ENCODE results near the gene RAI14.

RAI14 gene

DNA sequence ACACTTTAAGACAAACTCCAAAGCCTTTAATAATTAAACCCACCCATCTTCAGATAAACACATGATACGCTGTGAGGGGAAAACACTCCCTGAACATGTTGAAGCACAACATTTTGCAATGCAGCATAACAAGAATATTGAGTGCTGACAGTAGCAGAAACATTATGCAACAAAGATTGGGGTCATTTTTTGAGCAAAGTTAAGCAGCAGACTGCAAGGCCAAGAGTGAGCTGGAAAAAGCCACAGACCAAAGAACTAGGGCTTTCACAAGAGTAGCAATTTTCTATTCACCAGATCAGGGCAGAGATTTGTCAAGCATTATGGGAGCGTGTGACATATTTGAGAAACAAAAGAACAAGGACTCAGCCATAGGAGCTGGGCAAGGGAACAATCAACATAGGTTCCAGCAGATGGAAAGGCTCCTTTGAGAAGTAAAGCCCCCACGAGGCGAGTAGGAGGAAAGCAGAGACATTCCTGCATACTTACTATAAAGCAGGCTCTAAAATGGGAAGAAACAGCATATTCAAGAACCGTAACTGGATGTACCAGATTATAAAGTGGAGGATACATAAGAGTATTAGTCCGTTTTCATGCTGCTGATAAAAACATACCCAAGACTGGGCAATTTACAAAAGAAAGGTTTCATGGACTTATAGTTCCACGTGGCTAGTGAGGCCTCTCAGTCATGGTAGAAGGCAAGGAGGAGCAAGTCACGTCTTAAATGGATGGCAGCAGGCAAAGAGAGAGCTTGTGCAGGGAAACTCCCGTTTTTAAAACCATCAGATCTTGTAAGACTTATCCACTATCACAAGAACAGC lies 178.1 kb downstream of the RAI14 start:
- peaks cover 11% of the 10 kb centered on the region for H3K4me1 ChIP-seq (ENCODE audit: control insufficient read depth, low read depth, low read length)
- peaks cover 41% of the 10 kb centered on the region for H3K36me3 ChIP-seq (ENCODE audit: control insufficient read depth, low read depth, low read length)
- H3K27me3 ChIP-seq (ENCODE audit: control insufficient read depth, insufficient read depth, low read length): no peaks in the 10 kb centered on the region
- H3K9me3 ChIP-seq (ENCODE audit: control insufficient read depth, low read depth, low read length): no peaks in the 10 kb centered on the region
- no peak overlapping the region for H3K27ac ChIP-seq (ENCODE audit: low read length)
- no peak overlapping the region for H3K9ac ChIP-seq (ENCODE audit: low read length)
- no peak overlapping the region for H3K4me3 ChIP-seq (ENCODE audit: low read length)

GRCh38 chr5:34834794-34835089 lies 178.6 kb downstream of the RAI14 start:
- Histone ChIP-seq H3K27me3 (ENCODE audit: control insufficient read depth, insufficient read depth, low read length) (no peaks in the 10 kb centered on the region), H3K4me3 (ENCODE audit: low read length) (no peak overlapping the region), H3K9me3 (ENCODE audit: control insufficient read depth, low read depth, low read length) (no peaks in the 10 kb centered on the region), H3K4me1 (ENCODE audit: control insufficient read depth, low read depth, low read length) (peaks cover 11% of the 10 kb centered on the region), H3K36me3 (ENCODE audit: control insufficient read depth, low read depth, low read length) (peaks cover 36% of the 10 kb centered on the region), H3K27ac (ENCODE audit: low read length) (no peak overlapping the region), H3K9ac (ENCODE audit: low read length) (no peak overlapping the region)

DNA sequence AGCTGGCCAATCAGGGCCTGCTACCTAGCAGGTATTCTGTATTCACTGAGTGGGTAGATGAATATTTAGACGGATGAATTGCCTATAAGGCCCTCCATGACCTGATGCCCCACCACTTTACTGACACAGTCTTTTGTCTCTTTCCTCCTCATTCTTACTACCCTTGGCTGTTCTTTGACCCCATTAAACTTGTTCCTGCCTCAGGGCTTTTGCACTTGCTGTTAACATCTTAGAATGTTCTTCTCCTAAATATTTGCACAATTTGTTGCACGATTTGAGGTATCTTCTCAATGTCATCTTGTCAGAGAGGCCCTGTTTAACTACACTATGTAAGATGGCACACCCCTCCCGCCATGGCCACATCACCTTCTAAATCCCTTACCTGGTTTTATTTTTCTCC lies 179.5 kb downstream of the RAI14 start:
- Histone ChIP-seq H3K4me3 (ENCODE audit: low read length) (no peak overlapping the region), H3K9ac (ENCODE audit: low read length) (no peak overlapping the region), H3K27ac (ENCODE audit: low read length) (no peak overlapping the region), H3K36me3 (ENCODE audit: control insufficient read depth, low read depth, low read length) (peaks cover 27% of the 10 kb centered on the region), H3K27me3 (ENCODE audit: control insufficient read depth, insufficient read depth, low read length) (no peaks in the 10 kb centered on the region), H3K4me1 (ENCODE audit: control insufficient read depth, low read depth, low read length) (peaks cover 8% of the 10 kb centered on the region), H3K9me3 (ENCODE audit: control insufficient read depth, low read depth, low read length) (no peaks in the 10 kb centered on the region)

DNA sequence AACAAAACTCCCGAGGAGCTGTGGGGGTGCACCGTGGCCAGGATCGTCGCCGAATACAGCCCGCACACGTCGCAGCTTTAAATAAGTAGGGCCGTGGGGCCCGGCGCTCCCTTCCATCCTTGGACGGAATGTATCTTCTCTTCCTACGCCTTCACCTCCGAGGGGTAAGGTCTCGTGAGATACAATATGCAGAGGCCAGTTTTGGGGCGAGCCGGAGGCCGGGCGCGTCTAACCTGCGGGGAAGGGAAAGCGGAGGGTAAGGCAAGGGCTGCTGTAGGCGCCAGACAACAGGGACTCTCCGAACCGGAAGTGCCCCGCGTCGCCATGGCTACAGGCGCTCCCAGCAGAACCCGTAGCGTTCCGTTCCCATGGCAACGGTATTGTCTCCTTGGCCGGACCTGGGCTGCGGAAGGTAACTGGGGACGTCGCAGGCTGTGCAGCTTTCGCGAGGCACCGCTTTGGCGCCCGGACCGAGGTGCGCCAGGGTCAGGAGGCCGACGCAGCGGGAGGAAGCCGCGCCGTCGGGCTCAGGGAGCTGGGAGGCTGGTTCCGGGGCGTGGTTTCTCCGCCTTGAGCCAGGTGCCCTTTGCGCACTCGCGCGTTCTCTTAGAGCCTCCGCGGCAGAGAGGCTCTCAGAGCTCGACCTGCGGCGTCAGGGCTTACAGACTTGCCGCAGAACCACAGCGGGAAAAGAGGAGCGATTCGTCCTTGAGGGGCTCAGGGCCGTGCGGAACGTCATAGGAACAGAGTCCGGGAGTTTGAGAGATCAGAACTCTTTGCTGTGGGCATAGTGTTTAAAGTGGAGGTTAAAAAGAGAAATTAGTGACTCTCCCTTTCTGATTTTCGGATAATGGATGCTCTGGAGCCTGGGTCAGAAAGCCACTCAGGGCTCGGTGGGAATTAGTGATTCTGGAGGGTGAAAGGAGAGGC lies 182.9 kb downstream of the RAI14 start, which contains the start of gene TTC23L:
Gene TTC23L, plus strand, starts transcription at position 380 of the 930 bp plus-strand sequence. CDS start 1,508 bp downstream, outside the sequence.
- peak within 1 kb of the TSS; percentile 80 for H3K27ac ChIP-seq (ENCODE audit: low read length)
- H3K4me1 ChIP-seq (ENCODE audit: control insufficient read depth, low read depth, low read length): peaks cover 2% of the 10 kb centered on the region
- H3K36me3 ChIP-seq (ENCODE audit: control insufficient read depth, low read depth, low read length): no peaks in the 10 kb centered on the region
- no peaks in the 10 kb centered on the region for H3K9me3 ChIP-seq (ENCODE audit: control insufficient read depth, low read depth, low read length)
- H3K27me3 ChIP-seq (ENCODE audit: control insufficient read depth, insufficient read depth, low read length): no peaks in the 10 kb centered on the region
- H3K9ac ChIP-seq (ENCODE audit: low read length): peak within 1 kb of the TSS; percentile 77
- peak within 1 kb of the TSS; percentile 94 for H3K4me3 ChIP-seq (ENCODE audit: low read length)

DNA sequence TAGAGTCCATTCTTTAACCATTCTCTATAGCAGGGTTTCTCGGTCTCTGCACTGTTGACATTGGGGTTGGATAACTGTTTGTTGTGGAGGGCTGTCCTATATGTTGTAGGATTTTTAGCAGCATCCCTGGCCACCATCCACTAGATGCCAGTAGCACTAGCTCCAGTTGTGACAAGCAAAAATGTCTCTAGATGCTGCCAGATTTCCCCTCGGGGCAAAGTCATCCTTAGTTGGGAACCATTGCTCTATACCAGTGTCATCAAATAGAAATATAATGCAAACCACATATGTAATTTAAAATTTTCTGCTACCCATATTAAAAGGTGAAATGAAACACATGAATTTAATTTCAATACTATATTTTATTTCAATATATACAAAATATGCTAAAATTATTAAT lies 185.7 kb downstream of the RAI14 start:
- Histone ChIP-seq H3K9me3 (ENCODE audit: control insufficient read depth, low read depth, low read length) (no peaks in the 10 kb centered on the region), H3K4me3 (ENCODE audit: low read length) (no peak overlapping the region), H3K4me1 (ENCODE audit: control insufficient read depth, low read depth, low read length) (no peaks in the 10 kb centered on the region), H3K27ac (ENCODE audit: low read length) (no peak overlapping the region), H3K36me3 (ENCODE audit: control insufficient read depth, low read depth, low read length) (no peaks in the 10 kb centered on the region), H3K9ac (ENCODE audit: low read length) (no peak overlapping the region), H3K27me3 (ENCODE audit: control insufficient read depth, insufficient read depth, low read length) (no peaks in the 10 kb centered on the region)

- H3K27ac ChIP-seq (ENCODE audit: low read length): no peak overlapping the region
Measured at GRCh38 chr5:34842554-34842953, 186.4 kb downstream of the RAI14 start.

DNA sequence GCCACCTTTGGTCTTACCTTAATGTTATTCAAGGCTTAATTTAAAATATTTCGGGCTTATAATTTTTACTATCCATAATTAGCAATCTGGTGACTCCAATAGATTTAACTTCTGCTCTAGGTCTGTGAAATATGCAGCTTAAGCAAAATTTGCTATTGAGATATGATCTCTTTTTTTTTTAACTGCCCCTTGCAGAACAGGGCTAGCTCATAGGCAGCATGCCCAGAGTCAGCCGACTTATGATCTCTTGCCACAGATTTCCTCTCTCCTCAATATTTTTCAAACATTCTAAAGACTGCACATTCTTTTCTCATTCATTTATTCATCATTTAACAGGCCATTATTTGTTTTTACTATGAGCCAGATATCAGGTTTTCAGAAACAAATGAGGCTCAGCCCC lies 187.4 kb downstream of the RAI14 start:
- no peaks in the 10 kb centered on the region for H3K9me3 ChIP-seq (ENCODE audit: control insufficient read depth, low read depth, low read length)
- H3K4me3 ChIP-seq (ENCODE audit: low read length): no peak overlapping the region
- H3K9ac ChIP-seq (ENCODE audit: low read length): no peak overlapping the region
- no peaks in the 10 kb centered on the region for H3K27me3 ChIP-seq (ENCODE audit: control insufficient read depth, insufficient read depth, low read length)
- no peaks in the 10 kb centered on the region for H3K36me3 ChIP-seq (ENCODE audit: control insufficient read depth, low read depth, low read length)
- H3K27ac ChIP-seq (ENCODE audit: low read length): no peak overlapping the region
- no peaks in the 10 kb centered on the region for H3K4me1 ChIP-seq (ENCODE audit: control insufficient read depth, low read depth, low read length)

More at GRCh38 chr5:34842554-34842953, 186.4 kb downstream of the RAI14 start:
- H3K9me3 ChIP-seq (ENCODE audit: control insufficient read depth, low read depth, low read length): no peaks in the 10 kb centered on the region
- no peaks in the 10 kb centered on the region for H3K4me1 ChIP-seq (ENCODE audit: control insufficient read depth, low read depth, low read length)
- no peaks in the 10 kb centered on the region for H3K27me3 ChIP-seq (ENCODE audit: control insufficient read depth, insufficient read depth, low read length)
- no peaks in the 10 kb centered on the region for H3K36me3 ChIP-seq (ENCODE audit: control insufficient read depth, low read depth, low read length)
- H3K9ac ChIP-seq (ENCODE audit: low read length): no peak overlapping the region
- H3K4me3 ChIP-seq (ENCODE audit: low read length): no peak overlapping the region

- Histone ChIP-seq H3K4me1 (ENCODE audit: control insufficient read depth, low read depth, low read length) (no peaks in the 10 kb centered on the region), H3K4me3 (ENCODE audit: low read length) (no peak overlapping the region), H3K9ac (ENCODE audit: low read length) (no peak overlapping the region), H3K27ac (ENCODE audit: low read length) (no peak overlapping the region), H3K9me3 (ENCODE audit: control insufficient read depth, low read depth, low read length) (no peaks in the 10 kb centered on the region), H3K27me3 (ENCODE audit: control insufficient read depth, insufficient read depth, low read length) (no peaks in the 10 kb centered on the region), H3K36me3 (ENCODE audit: control insufficient read depth, low read depth, low read length) (no peaks in the 10 kb centered on the region)
Measured at GRCh38 chr5:34844106-34844505, 188.0 kb downstream of the RAI14 start.

DNA sequence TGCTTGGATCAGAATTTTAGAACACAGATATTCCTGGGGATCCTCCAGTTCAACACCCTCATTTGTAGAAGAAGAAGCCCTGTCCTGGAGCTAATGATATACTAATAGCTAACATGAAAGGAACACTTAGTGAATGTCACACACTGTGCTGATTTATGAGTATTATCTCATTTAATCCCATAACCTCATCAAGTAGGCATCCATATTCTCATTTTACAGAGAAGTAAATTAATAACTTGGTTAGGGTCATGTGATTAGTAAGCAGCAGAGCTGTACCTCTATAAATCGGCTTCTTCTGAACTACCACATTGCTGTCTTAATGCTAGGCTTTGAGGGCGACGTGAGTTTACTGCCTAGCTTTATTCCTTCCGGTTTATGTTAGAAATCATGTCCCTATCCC lies 188.9 kb downstream of the RAI14 start:
- no peak overlapping the region for H3K4me3 ChIP-seq (ENCODE audit: low read length)
- no peak overlapping the region for H3K9ac ChIP-seq (ENCODE audit: low read length)
- H3K27ac ChIP-seq (ENCODE audit: low read length): no peak overlapping the region
- no peaks in the 10 kb centered on the region for H3K27me3 ChIP-seq (ENCODE audit: control insufficient read depth, insufficient read depth, low read length)
- no peaks in the 10 kb centered on the region for H3K4me1 ChIP-seq (ENCODE audit: control insufficient read depth, low read depth, low read length)
- H3K9me3 ChIP-seq (ENCODE audit: control insufficient read depth, low read depth, low read length): no peaks in the 10 kb centered on the region
- no peaks in the 10 kb centered on the region for H3K36me3 ChIP-seq (ENCODE audit: control insufficient read depth, low read depth, low read length)

DNA sequence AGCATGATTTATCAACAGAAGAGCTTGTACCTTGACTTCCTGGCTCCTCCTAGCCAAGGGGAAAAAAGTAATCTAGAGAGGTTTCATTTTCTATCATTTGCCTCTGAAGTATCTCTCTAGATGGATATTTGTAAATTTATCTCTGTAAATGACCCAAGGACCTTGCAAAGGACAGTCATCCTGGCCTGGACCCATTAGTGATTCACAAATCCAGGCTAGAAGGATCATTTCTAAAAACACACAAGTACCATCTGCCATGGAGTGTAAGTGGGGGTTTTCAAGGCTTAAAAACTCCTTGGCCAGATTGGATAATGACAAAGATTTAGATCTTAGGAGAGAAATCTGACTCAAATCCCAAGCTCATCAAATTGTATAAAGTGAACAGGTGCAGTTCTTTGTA lies 190.9 kb downstream of the RAI14 start:
- Histone ChIP-seq H3K4me3 (ENCODE audit: low read length) (no peak overlapping the region), H3K36me3 (ENCODE audit: control insufficient read depth, low read depth, low read length) (no peaks in the 10 kb centered on the region), H3K27me3 (ENCODE audit: control insufficient read depth, insufficient read depth, low read length) (no peaks in the 10 kb centered on the region), H3K9ac (ENCODE audit: low read length) (no peak overlapping the region), H3K4me1 (ENCODE audit: control insufficient read depth, low read depth, low read length) (no peaks in the 10 kb centered on the region), H3K9me3 (ENCODE audit: control insufficient read depth, low read depth, low read length) (no peaks in the 10 kb centered on the region), H3K27ac (ENCODE audit: low read length) (no peak overlapping the region)

GRCh38 chr5:34847552-34847951 lies 191.4 kb downstream of the RAI14 start:
- no peaks in the 10 kb centered on the region for H3K27me3 ChIP-seq (ENCODE audit: control insufficient read depth, insufficient read depth, low read length)
- H3K36me3 ChIP-seq (ENCODE audit: control insufficient read depth, low read depth, low read length): no peaks in the 10 kb centered on the region
- no peak overlapping the region for H3K9ac ChIP-seq (ENCODE audit: low read length)
- H3K4me3 ChIP-seq (ENCODE audit: low read length): no peak overlapping the region
- no peak overlapping the region for H3K27ac ChIP-seq (ENCODE audit: low read length)
- no peaks in the 10 kb centered on the region for H3K9me3 ChIP-seq (ENCODE audit: control insufficient read depth, low read depth, low read length)
- H3K4me1 ChIP-seq (ENCODE audit: control insufficient read depth, low read depth, low read length): no peaks in the 10 kb centered on the region

Measured in iPS-18a (cell line).